Measurements from ENCODE around the gene SLC4A2.

SLC4A2 gene

GRCh38 chr7:151088856-151089699 lies 29.7 kb downstream of the SLC4A2 start:
- in situ Hi-C loops (cut with HindIII; ENCODE audit: low sequenced_read_pairs), result no loop called here
- peak overlapping the region; percentile 55 for H3K4me3 ChIP-seq (ENCODE audit: low read depth, low read length)
- DNase-seq (ENCODE audit: low read depth), result no peak

GRCh38 chr7:151089893-151090730 lies 30.7 kb downstream of the SLC4A2 start:
- H3K4me3 ChIP-seq (ENCODE audit: low read depth, low read length), result no peak overlapping the region

More at GRCh38 chr7:151088856-151089699, 29.7 kb downstream of the SLC4A2 start:
- no peak for TF ChIP-seq CTCF (IDR thresholded peaks at IDR 0.05; ENCODE audit: low read depth, low read length, missing control alignments)

GRCh38 chr7:151091003-151091402 lies 31.6 kb downstream of the SLC4A2 start:
- no peak for DNase-seq (ENCODE audit: low read depth)
- in situ Hi-C loops (cut with HindIII; ENCODE audit: low sequenced_read_pairs), result no loop called here
- no peak for TF ChIP-seq CTCF (IDR thresholded peaks at IDR 0.05; ENCODE audit: low read depth, low read length, missing control alignments)

More at GRCh38 chr7:151089893-151090730, 30.7 kb downstream of the SLC4A2 start:
- in situ Hi-C loops (cut with HindIII; ENCODE audit: low sequenced_read_pairs), result no loop called here
- no peak for TF ChIP-seq CTCF (IDR thresholded peaks at IDR 0.05; ENCODE audit: low read depth, low read length, missing control alignments)
- DNase-seq (ENCODE audit: low read depth), result no peak

GRCh38 chr7:151091431-151091830 lies 32.0 kb downstream of the SLC4A2 start:
- H3K4me3 ChIP-seq (ENCODE audit: low read depth, low read length), result no peak overlapping the region
- in situ Hi-C loops (cut with HindIII; ENCODE audit: low sequenced_read_pairs), result no loop called here
- peak; percentile 68 for TF ChIP-seq CTCF (IDR thresholded peaks at IDR 0.05; ENCODE audit: low read depth, low read length, missing control alignments)
- DNase-seq (ENCODE audit: low read depth), result no peak

More at GRCh38 chr7:151091003-151091402, 31.6 kb downstream of the SLC4A2 start:
- no peak overlapping the region for H3K4me3 ChIP-seq (ENCODE audit: low read depth, low read length)

GRCh38 chr7:151091988-151092387 lies 32.6 kb downstream of the SLC4A2 start:
- in situ Hi-C loops (cut with HindIII; ENCODE audit: low sequenced_read_pairs), result no loop called here
- H3K4me3 ChIP-seq (ENCODE audit: low read depth, low read length), result no peak overlapping the region
- no peak for TF ChIP-seq CTCF (IDR thresholded peaks at IDR 0.05; ENCODE audit: low read depth, low read length, missing control alignments)
- DNase-seq (ENCODE audit: low read depth), result no peak

DNA sequence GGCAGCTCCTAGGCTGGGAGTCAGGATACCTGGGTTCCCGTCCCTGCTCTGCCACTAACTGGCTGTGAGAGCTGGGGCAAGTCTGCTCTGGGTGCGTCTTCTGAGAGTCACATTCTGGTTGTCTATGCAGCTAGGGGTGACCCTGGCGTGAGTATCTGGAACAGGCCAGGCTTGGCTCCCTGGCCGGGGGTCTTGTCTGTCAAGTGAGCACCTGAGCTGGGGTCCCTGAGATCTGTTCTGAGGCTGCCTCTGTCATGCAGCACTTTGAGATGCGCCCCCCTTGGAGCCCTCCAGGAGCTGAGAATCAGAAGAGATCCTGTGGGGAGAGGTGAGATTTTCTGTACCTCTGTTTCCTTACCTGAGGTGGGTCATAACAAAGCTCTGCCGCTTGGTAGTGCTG lies 34.4 kb downstream of the SLC4A2 start:
- no peak for DNase-seq (ENCODE audit: low read depth)
- TF ChIP-seq CTCF (IDR thresholded peaks at IDR 0.05; ENCODE audit: low read depth, low read length, missing control alignments), result no peak
- H3K4me3 ChIP-seq (ENCODE audit: low read depth, low read length), result no peak overlapping the region
- in situ Hi-C loops (cut with HindIII; ENCODE audit: low sequenced_read_pairs), result no loop called here
